Loucy (cell line): Measurements from ENCODE around the gene EMC7.

ENCODE experiments used
- H2AFZ ChIP-seq: fragments of 200-600 bp; sonication (generic); 2 replicates; pipeline ENCODE4 v1.6.0; 2016; ENCODE audit warnings: antibody characterized with exemption, mild to moderate bottlenecking, low read length, moderate library complexity
- H3F3A ChIP-seq: fragments of 200-600 bp; 2 replicates; pipeline ENCODE4 v1.6.0; 2016; ENCODE audit warnings: antibody characterized with exemption, low read depth, mild to moderate bottlenecking
- H3K27me3 ChIP-seq: fragments of 200-600 bp; sonication (generic); 2 replicates; pipeline ENCODE4 v1.6.1; 2014; ENCODE audit warnings: low read length, mild to moderate bottlenecking; ENCODE audit not compliant: insufficient read depth, poor library complexity, severe bottlenecking
- H3K36me3 ChIP-seq: fragments of 200-600 bp; sonication (generic); 2 replicates; pipeline ENCODE4 v1.6.1; 2016; ENCODE audit warnings: low read length; ENCODE audit not compliant: insufficient read depth
- H3K4me1 ChIP-seq: fragments of 200-600 bp; sonication (generic); 2 replicates; pipeline ENCODE4 v1.5.1; 2014; ENCODE audit warnings: low read length, mild to moderate bottlenecking; ENCODE audit not compliant: insufficient read depth, poor library complexity, severe bottlenecking
- H3K4me2 ChIP-seq: fragments of 200-600 bp; sonication (generic); 2 replicates; pipeline ENCODE4 v1.6.0; 2014; ENCODE audit warnings: antibody characterized with exemption, low read length, low read depth, mild to moderate bottlenecking; ENCODE audit not compliant: poor library complexity, severe bottlenecking
- H3K4me3 ChIP-seq: fragments of 200-600 bp; sonication (generic); 2 replicates; pipeline ENCODE4 v1.5.1; 2014; ENCODE audit warnings: low read length, mild to moderate bottlenecking, mixed read lengths; ENCODE audit not compliant: poor library complexity, severe bottlenecking
- H3K79me2 ChIP-seq: fragments of 200-600 bp; sonication (generic); 2 replicates; pipeline ENCODE4 v1.6.1; 2014; ENCODE audit warnings: low read length; ENCODE audit not compliant: insufficient read depth
- H3K9ac ChIP-seq: fragments of 200-600 bp; sonication (generic); 2 replicates; pipeline ENCODE4 v1.6.0; 2014; ENCODE audit warnings: mild to moderate bottlenecking, low read depth, low read length, moderate library complexity; ENCODE audit not compliant: poor library complexity, severe bottlenecking
- H3K9me2 ChIP-seq: fragments of 200-600 bp; sonication (generic); replicated peaks from 2 replicates; pipeline ENCODE4 v1.6.1; 2016; ENCODE audit warnings: low read depth, low read length, mixed read lengths
- H3K9me3 ChIP-seq: fragments of 200-600 bp; sonication (generic); 2 replicates; pipeline ENCODE4 v1.6.1; 2014; ENCODE audit warnings: mild to moderate bottlenecking, antibody characterized with exemption, low read length, low read depth; ENCODE audit not compliant: insufficient read depth
- H4K20me1 ChIP-seq: fragments of 200-600 bp; sonication (generic); 2 replicates; pipeline ENCODE4 v1.6.0; 2014; ENCODE audit warnings: antibody characterized with exemption, low read length, mild to moderate bottlenecking; ENCODE audit not compliant: insufficient read depth, poor library complexity, severe bottlenecking
- CTCF ChIP-seq: fragments of 200-600 bp; sonication (generic); conservative IDR thresholded peaks from 2 replicates; pipeline ENCODE4 v1.5.1; 2014; ENCODE audit warnings: mild to moderate bottlenecking, antibody characterized with exemption, low read length
- EZH2phosphoT487 ChIP-seq: fragments of 200-600 bp; IDR thresholded peaks from 2 replicates; pipeline ENCODE4 v1.6.1; 2018; ENCODE audit warnings: antibody characterized with exemption, mild to moderate bottlenecking, moderate library complexity, borderline replicate concordance

EMC7 gene

GRCh38 chr15:34070003-34070402 is 31.7 kb downstream of the EMC7 start:
- Histone ChIP-seq H3F3A (no peaks in the 10 kb centered on the region), H3K9me3 (no peaks in the 10 kb centered on the region), H3K36me3 (no peaks in the 10 kb centered on the region), H3K4me2 (no peak overlapping the region), H3K27me3 (no peaks in the 10 kb centered on the region), H3K9ac (no peak overlapping the region), H4K20me1 (no peaks in the 10 kb centered on the region), H3K9me2 (no peaks in the 10 kb centered on the region), H3K4me1 (no peaks in the 10 kb centered on the region), H3K79me2 (no peaks in the 10 kb centered on the region), H2AFZ (no peak overlapping the region), H3K4me3 (no peak overlapping the region)
- TF ChIP-seq CTCF (no peak), EZH2phosphoT487 (no peak)

GRCh38 chr15:34065941-34066340 is 35.7 kb downstream of the EMC7 start:
- Histone ChIP-seq H3K9me3 (no peaks in the 10 kb centered on the region), H3K9me2 (no peaks in the 10 kb centered on the region), H3K27me3 (no peaks in the 10 kb centered on the region), H3F3A (no peaks in the 10 kb centered on the region), H3K79me2 (no peaks in the 10 kb centered on the region), H3K4me2 (no peak overlapping the region), H3K36me3 (no peaks in the 10 kb centered on the region), H3K4me1 (peaks cover 5% of the 10 kb centered on the region), H3K4me3 (no peak overlapping the region), H4K20me1 (no peaks in the 10 kb centered on the region), H3K9ac (no peak overlapping the region), H2AFZ (no peak overlapping the region)
- TF ChIP-seq EZH2phosphoT487 (no peak), CTCF (no peak)

GRCh38 chr15:34065261-34065660 is 36.4 kb downstream of the EMC7 start:
- Histone ChIP-seq H3K4me1 (peaks cover 5% of the 10 kb centered on the region), H3F3A (no peaks in the 10 kb centered on the region), H3K9me2 (no peaks in the 10 kb centered on the region), H3K79me2 (no peaks in the 10 kb centered on the region), H3K4me2 (no peak overlapping the region), H3K9ac (no peak overlapping the region), H3K27me3 (no peaks in the 10 kb centered on the region), H3K9me3 (no peaks in the 10 kb centered on the region), H3K36me3 (no peaks in the 10 kb centered on the region), H2AFZ (no peak overlapping the region), H4K20me1 (no peaks in the 10 kb centered on the region), H3K4me3 (no peak overlapping the region)
- TF ChIP-seq EZH2phosphoT487 (no peak), CTCF (no peak)
